CD4-positive, alpha-beta T cell treated with Interleukin-6 at 100 ng/mL for 8 hours (primary cell): ENCODE measurements around the gene CFC1.
"Not testable (repeated sequence)": the region's sequence is repeated elsewhere in the genome, so short reads cannot be mapped to it uniquely, and the experiment has no call there.

Source experiments
- DNase-seq: peaks from one replicate; pipeline ENCODE4 v3.0.0-alpha.2; 2020; ENCODE audit warnings: mixed read lengths, low spot score

CFC1 gene

GRCh38 chr2:130599393-130599792 is at the start of gene CFC1:
CFC1 (minus strand) TSS chr2:130599575; CDS start chr2:130599287, 288 bp downstream.
- not testable (repeated sequence) for DNase-seq

GRCh38 chr2:130641688-130642087 is 42.3 kb upstream of the CFC1 start:
- not testable (repeated sequence) for DNase-seq

GRCh38 chr2:130638973-130639372 is 39.6 kb upstream of the CFC1 start:
- not testable (repeated sequence) for DNase-seq

- not testable (repeated sequence) for DNase-seq
These were observed 29.6 kb upstream of the CFC1 start for GRCh38 chr2:130628784-130629475.

- DNase-seq, result not testable (repeated sequence)
These were observed 11.8 kb upstream of the CFC1 start, which contains the start of gene POTEJ for GRCh38 chr2:130611140-130611539. POTEJ (plus strand) TSS chr2:130611440; CDS start chr2:130611533, 93 bp downstream.

GRCh38 chr2:130610486-130610885 is 11.1 kb upstream of the CFC1 start:
- not testable (repeated sequence) for DNase-seq

- DNase-seq, result not testable (repeated sequence)
These were observed 9.9 kb upstream of the CFC1 start for GRCh38 chr2:130609002-130609920.

GRCh38 chr2:130608276-130609001 is 9.1 kb upstream of the CFC1 start:
- not testable (repeated sequence) for DNase-seq

GRCh38 chr2:130601648-130602302 is 2.4 kb upstream of the CFC1 start:
- DNase-seq, result not testable (repeated sequence)

GRCh38 chr2:130599926-130600325 is 551 bp upstream of the CFC1 start:
- not testable (repeated sequence) for DNase-seq

- DNase-seq, result not testable (repeated sequence)
These were observed 912 bp downstream of the CFC1 start for GRCh38 chr2:130598463-130598862.

- DNase-seq, result not testable (repeated sequence)
These were observed 1.4 kb downstream of the CFC1 start for GRCh38 chr2:130597994-130598393.

- DNase-seq, result not testable (repeated sequence)
These were observed 2.6 kb downstream of the CFC1 start for GRCh38 chr2:130596757-130597156.

- not testable (repeated sequence) for DNase-seq
These were observed 5.4 kb downstream of the CFC1 start for GRCh38 chr2:130594011-130594410.

- DNase-seq, result not testable (repeated sequence)
These were observed 6.5 kb downstream of the CFC1 start for GRCh38 chr2:130592791-130593414.

GRCh38 chr2:130590842-130591359 is 8.5 kb downstream of the CFC1 start:
- not testable (repeated sequence) for DNase-seq

GRCh38 chr2:130590170-130590841 is 9.1 kb downstream of the CFC1 start:
- not testable (repeated sequence) for DNase-seq

GRCh38 chr2:130588688-130589458 is 10.5 kb downstream of the CFC1 start:
- DNase-seq, result not testable (repeated sequence)

GRCh38 chr2:130584726-130585125 is 14.6 kb downstream of the CFC1 start:
- DNase-seq, result not testable (repeated sequence)
